GM18868 (cell line): ENCODE results near the gene SPRED2.

Source experiments
- ATAC-seq: cut with Tn5 transposase; IDR thresholded peaks from one replicate; pipeline ENCODE4 v1.9.1; 2021; ENCODE audit warnings: mild to moderate bottlenecking, moderate library complexity; ENCODE audit not compliant: unreplicated experiment

SPRED2 gene

GRCh38 chr2:65432227-65433190 is at the start of gene SPRED2:
SPRED2 (minus strand) TSS chr2:65432599; CDS start chr2:65431987, 612 bp downstream.
- peak; percentile 33 for ATAC-seq

DNA sequence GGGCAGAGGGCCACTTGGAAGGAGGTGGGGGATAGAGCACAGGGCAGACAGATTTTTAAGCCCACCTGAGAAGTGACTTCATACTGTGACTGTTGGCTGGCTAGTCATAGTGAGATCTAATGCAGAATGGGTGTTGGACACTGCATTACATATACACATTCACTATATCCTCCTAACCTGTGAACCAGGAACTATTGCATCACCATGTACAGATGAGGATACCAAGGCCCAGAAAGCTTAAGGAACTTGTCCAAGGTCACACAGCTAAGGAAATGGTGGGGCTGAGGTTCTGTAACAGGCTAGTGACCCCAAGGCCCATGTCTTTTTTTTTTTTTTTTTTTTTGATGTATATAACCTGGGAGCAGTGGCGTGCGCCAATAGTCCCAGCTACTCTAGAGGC is 49.6 kb upstream of the SPRED2 start:
- ATAC-seq: no peak

- no peak for ATAC-seq
These were observed 47.1 kb upstream of the SPRED2 start for GRCh38 chr2:65479524-65479923.

- no peak for ATAC-seq
These were observed 46.2 kb upstream of the SPRED2 start for GRCh38 chr2:65478498-65479135.

DNA sequence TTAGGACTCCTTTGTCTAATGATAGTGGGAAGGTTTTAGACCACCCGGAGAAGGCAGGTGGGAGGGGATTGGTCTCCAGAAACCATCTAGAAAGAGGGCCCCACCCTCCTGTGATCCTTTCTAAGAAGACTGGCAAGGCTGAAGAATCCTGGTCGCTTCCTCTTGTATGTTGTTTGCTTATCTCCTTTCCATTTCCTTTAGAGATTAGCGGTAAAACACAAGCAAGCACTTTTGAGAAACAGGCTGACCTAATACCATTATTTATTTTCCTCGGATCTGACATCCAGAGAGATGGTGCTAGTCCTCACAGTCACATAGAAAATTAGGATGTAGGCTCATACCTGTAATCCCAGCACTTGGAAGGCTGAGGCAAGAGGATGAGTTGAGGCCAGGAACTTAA is 45.2 kb upstream of the SPRED2 start:
- no peak for ATAC-seq

DNA sequence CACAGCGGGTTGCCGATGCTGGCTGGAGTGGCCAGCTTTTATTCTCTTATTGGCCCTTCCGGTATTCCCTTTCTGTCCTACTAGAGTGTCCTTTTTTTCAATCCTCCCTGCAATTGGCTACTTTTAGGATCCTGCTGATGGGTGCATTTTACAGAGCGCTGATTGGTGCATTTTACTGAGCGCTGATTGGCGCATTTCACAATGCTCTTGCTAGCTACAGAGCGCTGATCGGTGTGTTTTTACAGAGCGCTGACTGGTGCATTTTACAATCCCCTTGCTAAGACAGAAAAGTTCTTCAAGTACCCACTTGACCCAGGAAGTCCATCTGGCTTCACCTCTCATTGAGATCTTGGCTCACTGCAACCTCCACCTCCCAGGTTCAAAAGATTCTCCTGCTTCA is 44.4 kb upstream of the SPRED2 start:
- ATAC-seq: no peak

GRCh38 chr2:65475000-65475399 is 42.6 kb upstream of the SPRED2 start:
- no peak for ATAC-seq

- ATAC-seq: no peak
These were observed 40.6 kb upstream of the SPRED2 start for GRCh38 chr2:65473045-65473444.

DNA sequence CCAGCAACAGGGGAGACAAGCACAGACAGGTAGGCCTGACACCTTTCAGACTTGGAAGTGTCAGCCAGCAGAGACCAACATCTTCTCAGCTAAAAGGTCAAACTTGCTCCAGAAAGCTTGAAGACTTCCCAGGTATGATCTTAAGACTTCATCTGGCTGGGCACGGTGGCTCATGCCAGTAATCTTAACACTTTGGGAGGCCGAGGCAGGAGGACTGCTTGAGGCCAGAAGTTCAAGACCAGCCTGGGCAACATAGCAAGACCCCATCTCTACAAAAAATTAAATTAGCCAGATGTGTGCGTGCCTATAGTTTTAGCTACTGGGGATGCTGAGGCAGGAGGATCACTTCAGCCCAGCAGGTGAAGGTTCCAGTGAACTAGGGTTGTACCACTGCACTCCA is 39.0 kb upstream of the SPRED2 start:
- ATAC-seq: no peak

- ATAC-seq: no peak
These were observed 34.2 kb upstream of the SPRED2 start for GRCh38 chr2:65466551-65466950.

GRCh38 chr2:65465857-65466256 is 33.5 kb upstream of the SPRED2 start:
- no peak for ATAC-seq

DNA sequence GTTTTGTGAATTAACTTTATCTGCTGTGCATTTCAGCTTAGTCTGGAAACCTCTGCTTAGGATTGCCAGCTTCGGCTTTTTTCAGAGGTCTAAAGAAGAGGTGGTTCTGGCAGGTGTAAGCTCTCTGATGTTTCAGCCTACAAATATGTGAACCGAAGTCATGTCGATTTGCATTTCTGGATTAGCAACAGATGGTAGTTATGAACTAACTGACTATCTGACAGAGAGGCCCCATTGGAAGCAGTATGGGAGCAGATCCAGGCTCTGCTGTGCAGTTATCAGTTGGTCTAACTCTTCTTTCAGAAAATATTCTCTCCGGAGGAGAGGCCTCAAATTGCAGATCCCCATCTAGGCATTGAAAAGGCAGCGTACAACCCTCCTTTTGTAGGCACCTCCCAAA is 32.7 kb upstream of the SPRED2 start:
- ATAC-seq: no peak

DNA sequence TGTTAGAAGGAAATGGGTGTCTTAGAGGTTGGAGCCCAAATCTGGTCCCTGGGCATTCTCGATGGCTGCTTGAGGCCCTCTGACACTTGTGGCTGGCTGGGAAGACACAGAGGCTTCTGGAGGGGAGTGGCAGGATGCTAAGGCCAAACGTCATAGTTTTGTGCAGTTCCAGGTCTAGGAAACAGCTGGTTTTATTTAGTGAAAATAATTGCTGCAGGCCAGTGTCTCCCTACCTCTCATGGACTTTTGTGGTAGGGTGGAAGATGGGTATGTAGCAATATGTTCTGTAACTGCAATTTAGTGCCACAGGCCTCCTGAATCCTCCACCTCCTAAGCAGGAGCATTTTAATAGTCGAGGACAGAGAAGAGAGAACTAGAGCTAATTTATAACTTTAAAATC is 32.2 kb upstream of the SPRED2 start:
- ATAC-seq: no peak

GRCh38 chr2:65458999-65459398 is 26.6 kb upstream of the SPRED2 start:
- ATAC-seq: no peak

DNA sequence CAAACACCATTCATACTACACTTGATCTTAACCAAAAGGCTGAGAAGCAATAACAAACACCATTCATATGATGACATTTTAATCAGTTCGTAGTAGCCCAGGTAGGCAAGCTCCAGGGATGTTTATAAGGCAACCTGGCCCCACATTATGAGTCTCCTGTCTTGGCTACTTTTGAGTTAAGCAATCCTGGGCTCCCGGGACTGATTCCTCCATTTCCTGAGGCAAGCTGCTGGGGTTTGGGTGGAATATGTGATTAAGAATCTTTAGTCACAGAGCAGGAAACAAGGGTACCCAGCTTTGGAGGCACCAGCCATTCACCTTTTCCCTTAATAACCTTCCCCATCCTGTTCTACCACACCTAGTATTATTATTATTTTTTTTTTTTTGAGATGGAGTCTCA is 24.5 kb upstream of the SPRED2 start:
- ATAC-seq: no peak

DNA sequence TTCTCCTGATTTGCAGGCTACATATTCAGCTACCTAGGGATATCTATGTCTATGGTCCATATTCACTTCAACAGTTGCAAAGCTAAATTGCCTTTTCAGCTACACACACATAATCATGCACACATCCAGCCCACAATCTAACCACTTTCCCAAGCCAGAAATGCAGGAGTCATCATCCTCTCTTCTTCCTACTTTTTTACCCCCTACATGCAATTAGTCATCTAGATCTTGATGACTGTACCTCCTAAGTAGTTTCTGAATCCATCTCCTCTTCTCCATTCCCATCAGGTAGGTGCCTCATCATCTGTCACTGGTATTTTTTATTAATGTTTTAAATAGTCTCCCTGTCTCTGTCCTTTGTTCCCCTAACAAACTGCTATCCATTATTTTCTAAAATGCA is 23.7 kb upstream of the SPRED2 start:
- no peak for ATAC-seq

- ATAC-seq: no peak
These were observed 21.5 kb upstream of the SPRED2 start for GRCh38 chr2:65453916-65454315.

- no peak for ATAC-seq
These were observed 19.9 kb upstream of the SPRED2 start for GRCh38 chr2:65452150-65452895.

- no peak for ATAC-seq
These were observed 18.4 kb upstream of the SPRED2 start for GRCh38 chr2:65450810-65451209.

GRCh38 chr2:65450393-65450792 is 18.0 kb upstream of the SPRED2 start:
- no peak for ATAC-seq

DNA sequence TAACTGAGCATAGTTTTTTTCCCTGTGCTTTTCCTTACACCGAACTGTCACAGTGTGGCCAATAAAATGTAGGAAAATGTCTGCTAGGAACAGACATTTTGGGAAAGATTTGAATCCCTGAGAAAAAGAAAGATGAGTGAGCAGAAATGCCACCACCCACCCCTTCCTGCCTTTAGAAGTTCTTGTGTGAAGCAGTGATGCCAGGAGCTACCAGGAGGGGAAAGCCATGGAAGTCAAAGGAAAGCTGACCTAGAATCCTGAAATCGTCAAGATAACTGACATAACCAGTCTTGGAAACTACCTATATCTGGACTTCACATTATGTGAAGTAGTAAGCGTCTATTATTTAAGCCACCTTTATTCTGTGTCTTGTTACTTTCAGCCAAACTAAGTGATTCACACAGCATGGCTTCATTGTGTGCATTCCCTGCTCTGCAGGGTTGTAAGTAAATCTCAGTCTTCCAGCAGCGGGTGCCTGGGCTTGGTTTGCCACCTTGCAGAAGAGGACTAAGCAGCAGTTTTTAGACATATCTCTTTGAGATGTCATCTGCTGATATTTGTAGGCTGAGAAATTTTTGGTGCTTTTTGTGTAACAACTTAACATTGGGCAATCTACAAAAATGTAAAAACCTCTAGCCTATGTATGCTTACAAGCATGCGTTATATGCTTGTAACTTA is 11.2 kb upstream of the SPRED2 start:
- ATAC-seq: no peak
